ENCODE data around the gene AHCTF1. TPM values are rescaled to one million over a fixed set of nuclear protein-coding genes. Genes with fewer than 3 reads are reported as not detected.

Gene AHCTF1
- total and polyA plus RNA-seq, 2 of the 8 experiments (the other 6 are each of a cell fraction or from before 2014, with no cell fraction given), result 7.9 to 44.5 TPM

DNA sequence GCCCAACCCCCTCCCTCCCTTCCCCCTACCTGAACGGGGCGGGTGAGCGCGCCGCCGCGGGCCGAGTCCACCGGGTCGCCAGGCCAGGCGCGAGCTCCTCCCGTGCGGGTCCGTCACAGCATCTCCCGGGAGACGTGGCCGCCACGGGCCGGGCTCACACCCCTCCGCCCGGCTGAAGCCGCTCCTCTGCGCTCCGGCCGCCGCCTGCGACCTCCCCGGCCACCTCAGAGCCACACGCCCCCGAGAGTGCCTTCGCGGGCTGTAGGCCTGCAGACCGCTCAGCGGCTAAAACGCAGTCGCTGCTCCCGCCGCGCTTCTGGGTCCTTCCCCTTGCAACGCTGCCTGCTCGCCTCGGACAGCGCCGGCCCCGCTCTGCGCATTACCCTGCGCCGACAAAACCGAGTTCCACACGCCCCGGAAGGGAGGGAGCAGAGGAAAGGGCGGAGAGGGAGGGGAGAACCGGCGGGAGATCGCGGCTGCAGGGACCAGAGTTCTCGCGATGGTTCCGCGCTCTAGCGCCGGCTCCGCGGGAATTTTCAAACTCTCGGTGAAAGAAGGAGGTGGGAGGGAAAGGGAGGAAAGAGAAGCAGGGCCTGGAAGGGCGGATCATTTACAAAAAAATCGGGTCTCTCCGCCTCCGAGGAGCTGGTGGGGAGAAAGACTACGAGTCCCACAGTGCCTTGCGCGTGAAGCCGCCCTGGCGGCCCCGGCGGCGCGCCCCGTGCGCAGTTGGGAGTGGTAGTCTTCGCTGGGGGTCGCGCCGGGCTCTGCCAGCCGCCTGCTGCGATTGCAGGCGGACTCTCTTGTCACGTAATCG, at the start of gene AHCTF1 (continued):
- peak; percentile 92 for TF ChIP-seq RBBP5 (IDR thresholded peaks at IDR 0.05; ENCODE audit: borderline replicate concordance, low read depth, low read length)
- no peak for TF ChIP-seq YY1 (IDR thresholded peaks at IDR 0.05; ENCODE audit: low read depth, low read length)
- TF ChIP-seq RFX5 (IDR thresholded peaks at IDR 0.05; ENCODE audit: borderline replicate concordance, low read depth, low read length), result no peak
- TF ChIP-seq CBX5 (IDR thresholded peaks at IDR 0.05; ENCODE audit: low read depth, low read length), result no peak
- TF ChIP-seq, protein P1, sequence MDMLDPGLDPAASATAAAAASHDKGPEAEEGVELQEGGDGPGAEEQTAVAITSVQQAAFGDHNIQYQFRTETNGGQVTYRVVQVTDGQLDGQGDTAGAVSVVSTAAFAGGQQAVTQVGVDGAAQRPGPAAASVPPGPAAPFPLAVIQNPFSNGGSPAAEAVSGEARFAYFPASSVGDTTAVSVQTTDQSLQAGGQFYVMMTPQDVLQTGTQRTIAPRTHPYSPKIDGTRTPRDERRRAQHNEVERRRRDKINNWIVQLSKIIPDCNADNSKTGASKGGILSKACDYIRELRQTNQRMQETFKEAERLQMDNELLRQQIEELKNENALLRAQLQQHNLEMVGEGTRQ (IDR thresholded peaks at IDR 0.05; ENCODE audit: low read length), result 0 out of 2 replicates have a peak, but pooled peaks have one; percentile 18
- TF ChIP-seq EZH2 (IDR thresholded peaks at IDR 0.05; ENCODE audit: low read depth, low read length, severe bottlenecking), result no peak
- peak; percentile 78 for TF ChIP-seq ASH2L (IDR thresholded peaks at IDR 0.05; ENCODE audit: low read length)
- TF ChIP-seq EP300 (IDR thresholded peaks at IDR 0.05; ENCODE audit: borderline replicate concordance in 1 of 2, low read depth in 2 of 2, low read length in 2 of 2), result no peak
- TF ChIP-seq RNF2 (IDR thresholded peaks at IDR 0.05; ENCODE audit: borderline replicate concordance, low read depth, low read length, missing control alignments, poor library complexity, severe bottlenecking), result no peak
- no peak for TF ChIP-seq BCL11A (IDR thresholded peaks at IDR 0.05; ENCODE audit: low read depth in 2 of 2, low read length in 2 of 2)
- TF ChIP-seq, protein P2, sequence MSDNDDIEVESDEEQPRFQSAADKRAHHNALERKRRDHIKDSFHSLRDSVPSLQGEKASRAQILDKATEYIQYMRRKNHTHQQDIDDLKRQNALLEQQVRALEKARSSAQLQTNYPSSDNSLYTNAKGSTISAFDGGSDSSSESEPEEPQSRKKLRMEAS (IDR thresholded peaks at IDR 0.05), result peak; percentile 24
- TF ChIP-seq JUND (IDR thresholded peaks at IDR 0.05; ENCODE audit: low read length), result no peak
- TF ChIP-seq GABPA (IDR thresholded peaks at IDR 0.05; ENCODE audit: borderline replicate concordance, insufficient read depth, low read length), result no peak
- TF ChIP-seq TCF12 (IDR thresholded peaks at IDR 0.05; ENCODE audit: low read depth, low read length), result no peak
- no peak for TF ChIP-seq ZNF274 (IDR thresholded peaks at IDR 0.05; ENCODE audit: borderline replicate concordance, extremely low read depth, low read length)
- no peak for TF ChIP-seq SP2 (IDR thresholded peaks at IDR 0.05; ENCODE audit: low read length)
- peak; percentile 87 for TF ChIP-seq TBP (IDR thresholded peaks at IDR 0.05; ENCODE audit: low read depth, low read length)
- TF ChIP-seq TAF7 (optimal IDR thresholded peaks at IDR 0.05; ENCODE audit: borderline replicate concordance, low read depth, low read length), result peak; percentile 87
- no peak; the same call in 1 of the 2 replicates for TF ChIP-seq KDM5A (IDR thresholded peaks at IDR 0.05; ENCODE audit: low read length)
- no peak for TF ChIP-seq KDM1A (IDR thresholded peaks at IDR 0.05; ENCODE audit: borderline replicate concordance, low read length)
- no peak for TF ChIP-seq TEAD4 (IDR thresholded peaks at IDR 0.05; ENCODE audit: low read depth, low read length)
- peak; percentile 28; the same call in 1 of the 2 replicates for TF ChIP-seq EGR1 (IDR thresholded peaks at IDR 0.05; ENCODE audit: borderline replicate concordance, low read depth, low read length)
